Duodenal mucosa (tissue), 2 donors: ENCODE data around the gene IFT20.

ENCODE experiments used
- H3K27ac ChIP-seq: one replicate; pipeline ENCODE4 v1.7.0; 2013; ENCODE audit warnings: low read depth, low read length
- H3K27me3 ChIP-seq, 2 donors: one replicate each; pipeline ENCODE4 v1.7.0; 2013; ENCODE audit warnings: low read length in 2 of 2, control low read depth in 1 of 2; ENCODE audit not compliant: insufficient read depth in 2 of 2, control insufficient read depth in 1 of 2
- H3K36me3 ChIP-seq, 2 donors: one replicate each; pipeline ENCODE4 v1.7.0; 2013; ENCODE audit warnings: low read length in 2 of 2, control low read depth in 1 of 2; ENCODE audit not compliant: insufficient read depth in 2 of 2, control insufficient read depth in 1 of 2
- H3K4me1 ChIP-seq, 2 donors: one replicate each; pipeline ENCODE4 v1.7.0; 2013; ENCODE audit warnings: low read length in 2 of 2, control low read depth in 1 of 2; ENCODE audit not compliant: insufficient read depth in 2 of 2, control insufficient read depth in 1 of 2
- H3K4me3 ChIP-seq, 2 donors: one replicate each; pipeline ENCODE4 v1.7.0; 2013; ENCODE audit warnings: low read length in 2 of 2, low read depth in 1 of 2
- H3K9ac ChIP-seq, 2 donors: one replicate each; pipeline ENCODE4 v1.7.0; 2013; ENCODE audit warnings: low read length in 2 of 2, low read depth in 1 of 2
- H3K9me3 ChIP-seq, 2 donors: one replicate each; pipeline ENCODE4 v1.7.0; 2013; ENCODE audit warnings: low read length in 2 of 2, control low read depth in 1 of 2; ENCODE audit not compliant: control insufficient read depth in 1 of 2

The IFT20 gene

GRCh38 chr17:28370744-28371103 lies 35.5 kb upstream of the IFT20 start:
- Histone ChIP-seq H3K4me1 (peaks cover 22 to 25% of the 10 kb centered on the region in 2 donors), H3K4me3 (peak overlapping the region in 1 of 2 donors; percentile 71), H3K9ac (no peak overlapping the region), H3K36me3 (no peaks in the 10 kb centered on the region), H3K9me3 (no peaks in the 10 kb centered on the region), H3K27ac (no peak overlapping the region), H3K27me3 (peaks cover 19 to 20% of the 10 kb centered on the region in 2 donors)

- H3K27ac ChIP-seq, result no peak within 1 kb of the TSS
- H3K27me3 ChIP-seq, result peaks cover 19 to 20% of the 10 kb centered on the region in 2 donors
- H3K36me3 ChIP-seq, result no peaks in the 10 kb centered on the region
- H3K4me3 ChIP-seq, result peak within 1 kb of the TSS; percentile 7 to 71
- H3K9me3 ChIP-seq, result no peaks in the 10 kb centered on the region
- peaks cover 22 to 25% of the 10 kb centered on the region in 2 donors for H3K4me1 ChIP-seq
- no peak within 1 kb of the TSS for H3K9ac ChIP-seq
Observed at GRCh38 chr17:28370035-28370743, 34.9 kb upstream of the IFT20 start, which contains the start of gene VTN. Gene VTN (minus strand): TSS chr17:28370307. CDS start chr17:28370203, 104 bp downstream.

- Histone ChIP-seq H3K27ac (no peak overlapping the region), H3K9me3 (no peaks in the 10 kb centered on the region), H3K9ac (no peak overlapping the region), H3K27me3 (peaks cover 19 to 20% of the 10 kb centered on the region in 2 donors), H3K4me3 (no peak overlapping the region), H3K36me3 (peaks cover 0 to 3% of the 10 kb centered on the region in 2 donors), H3K4me1 (peaks cover 22 to 25% of the 10 kb centered on the region in 2 donors)
Observed at GRCh38 chr17:28369684-28370034, 34.4 kb upstream of the IFT20 start.

- Histone ChIP-seq H3K4me3 (no peak overlapping the region), H3K9ac (no peak overlapping the region), H3K27ac (no peak overlapping the region)
Observed at GRCh38 chr17:28368915-28369683, 33.8 kb upstream of the IFT20 start.

GRCh38 chr17:28368306-28368831 lies 33.1 kb upstream of the IFT20 start:
- Histone ChIP-seq H3K4me3 (no peak overlapping the region), H3K9me3 (no peaks in the 10 kb centered on the region), H3K27ac (no peak overlapping the region), H3K9ac (no peak overlapping the region), H3K4me1 (peaks cover 22 to 25% of the 10 kb centered on the region in 2 donors), H3K27me3 (peaks cover 17% of the 10 kb centered on the region in 2 donors), H3K36me3 (peaks cover 4 to 14% of the 10 kb centered on the region in 2 donors)

More at GRCh38 chr17:28368915-28369683, 33.8 kb upstream of the IFT20 start:
- Histone ChIP-seq H3K27me3 (peaks cover 19 to 20% of the 10 kb centered on the region in 2 donors), H3K4me1 (peaks cover 22 to 25% of the 10 kb centered on the region in 2 donors), H3K36me3 (peaks cover 0 to 8% of the 10 kb centered on the region in 2 donors), H3K9me3 (no peaks in the 10 kb centered on the region)

- Histone ChIP-seq H3K9ac (no peak overlapping the region), H3K27ac (no peak overlapping the region), H3K4me3 (no peak overlapping the region), H3K27me3 (peaks cover 11% of the 10 kb centered on the region in 2 donors), H3K4me1 (peaks cover 19 to 22% of the 10 kb centered on the region in 2 donors), H3K36me3 (peaks cover 7 to 20% of the 10 kb centered on the region in 2 donors), H3K9me3 (no peaks in the 10 kb centered on the region)
Observed at GRCh38 chr17:28367641-28368305, 32.5 kb upstream of the IFT20 start.

- no peak overlapping the region for H3K9ac ChIP-seq
- no peak overlapping the region for H3K27ac ChIP-seq
- H3K4me1 ChIP-seq, result peaks cover 12 to 17% of the 10 kb centered on the region in 2 donors
- H3K9me3 ChIP-seq, result no peaks in the 10 kb centered on the region
- peaks cover 9 to 32% of the 10 kb centered on the region in 2 donors for H3K36me3 ChIP-seq
- no peak overlapping the region for H3K4me3 ChIP-seq
- peaks cover 0 to under 1% of the 10 kb centered on the region in 2 donors for H3K27me3 ChIP-seq
Observed at GRCh38 chr17:28366605-28367004, 31.3 kb upstream of the IFT20 start.

GRCh38 chr17:28365487-28365886 lies 30.2 kb upstream of the IFT20 start:
- Histone ChIP-seq H3K9me3 (no peaks in the 10 kb centered on the region), H3K27me3 (no peaks in the 10 kb centered on the region), H3K36me3 (peaks cover 15 to 43% of the 10 kb centered on the region in 2 donors), H3K4me1 (peaks cover 7 to 9% of the 10 kb centered on the region in 2 donors), H3K9ac (no peak overlapping the region), H3K27ac (no peak overlapping the region), H3K4me3 (no peak overlapping the region)

- no peak within 1 kb of the TSS for H3K9ac ChIP-seq
- no peak within 1 kb of the TSS for H3K27ac ChIP-seq
- H3K4me3 ChIP-seq, result no peak within 1 kb of the TSS
- peaks cover 20 to 49% of the 10 kb centered on the region in 2 donors for H3K36me3 ChIP-seq
- no peaks in the 10 kb centered on the region for H3K27me3 ChIP-seq
- H3K9me3 ChIP-seq, result no peaks in the 10 kb centered on the region
- H3K4me1 ChIP-seq, result peaks cover under 1 to 2% of the 10 kb centered on the region in 2 donors
Observed at GRCh38 chr17:28364665-28365363, 29.5 kb upstream of the IFT20 start, which contains the start of gene SEBOX. Gene SEBOX (minus strand): TSS chr17:28365199. CDS start chr17:28365151, 48 bp downstream.
